GM19240 (cell line): ENCODE data around the gene RNMT.
"Not testable (repeated sequence)": the region's sequence is repeated elsewhere in the genome, so short reads cannot be mapped to it uniquely, and the experiment has no call there.

Source experiments
- DNase-seq: peaks from one replicate; pipeline ENCODE4 v3.0.0; 2011; ENCODE audit warnings: low spot score; ENCODE audit not compliant: insufficient read length

Gene RNMT

GRCh38 chr18:13735681-13736080 lies 9.2 kb downstream of the RNMT start:
- DNase-seq = no peak

DNA sequence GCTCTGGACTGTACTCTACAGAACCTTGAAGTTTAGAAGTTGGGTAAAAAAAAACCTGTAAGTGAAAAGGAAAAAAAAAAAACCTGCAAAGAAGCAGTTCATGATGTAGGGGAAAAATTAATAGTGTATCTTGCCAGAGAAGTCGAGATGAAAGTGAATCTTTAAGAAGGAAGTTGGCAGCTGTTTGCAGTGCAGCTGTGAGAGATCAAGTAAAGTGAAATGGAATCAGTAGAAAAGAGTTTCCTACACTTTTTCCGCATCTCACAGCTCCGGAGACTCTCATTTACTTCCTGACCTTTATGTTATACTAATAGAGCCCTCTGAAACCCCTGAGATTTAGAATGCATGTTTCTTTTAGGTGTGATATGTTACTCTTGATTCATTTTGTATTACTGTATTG lies 19.2 kb downstream of the RNMT start:
- no peak for DNase-seq

DNA sequence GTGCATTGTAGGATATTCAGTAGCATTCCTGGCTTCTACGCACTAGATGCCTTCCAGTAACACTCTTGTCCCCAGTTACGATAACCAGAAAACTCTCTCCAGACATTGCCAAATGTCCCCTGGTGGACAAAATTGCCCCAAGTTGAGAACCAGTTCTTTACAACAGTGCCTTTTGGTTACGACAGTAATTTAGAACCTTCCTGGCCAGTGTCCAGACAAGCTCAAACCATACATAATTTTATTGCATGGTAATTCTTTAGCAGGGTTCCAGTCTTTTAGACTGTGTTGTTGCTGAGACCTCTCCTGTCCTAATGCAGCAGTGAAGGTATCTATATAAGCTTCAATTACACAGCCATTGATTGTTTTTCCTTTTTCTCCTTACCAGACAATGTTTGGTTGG lies 20.2 kb downstream of the RNMT start:
- DNase-seq = no peak

GRCh38 chr18:13751599-13751998 lies 25.1 kb downstream of the RNMT start:
- not testable (repeated sequence) for DNase-seq

GRCh38 chr18:13756261-13756660 lies 29.8 kb downstream of the RNMT start:
- DNase-seq = no peak

- no peak for DNase-seq
These were observed 30.2 kb downstream of the RNMT start for GRCh38 chr18:13756671-13757070.

GRCh38 chr18:13758622-13759021 lies 32.1 kb downstream of the RNMT start:
- DNase-seq = no peak

- no peak for DNase-seq
These were observed 33.6 kb downstream of the RNMT start for GRCh38 chr18:13760047-13760446.

GRCh38 chr18:13762690-13763439 lies 36.4 kb downstream of the RNMT start:
- no peak for DNase-seq

- no peak for DNase-seq
These were observed 48.6 kb downstream of the RNMT start for GRCh38 chr18:13775058-13775457.

GRCh38 chr18:13791181-13791580 lies 64.7 kb downstream of the RNMT start:
- DNase-seq = no peak

- DNase-seq = no peak
These were observed 67.3 kb downstream of the RNMT start for GRCh38 chr18:13793819-13794218.

DNA sequence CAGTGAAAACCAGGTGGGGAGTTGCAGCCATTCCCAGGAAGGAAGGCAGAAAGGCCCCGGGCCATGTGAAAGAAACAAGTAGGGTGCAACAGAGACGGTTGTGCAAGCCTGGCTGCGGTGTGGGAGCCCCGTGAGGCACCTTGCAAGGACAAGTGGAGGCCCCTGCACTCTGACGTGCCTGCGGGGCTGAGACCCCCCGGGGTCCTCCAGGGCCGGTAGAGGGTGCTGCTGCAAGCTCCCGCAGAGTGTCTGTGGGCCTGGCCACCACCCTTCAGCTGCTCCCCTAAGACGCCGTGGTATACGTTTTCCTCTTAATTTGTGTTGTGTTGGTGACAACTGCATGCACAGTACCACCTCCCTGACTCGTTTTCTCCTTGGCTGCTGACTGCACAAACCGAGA lies 70.0 kb downstream of the RNMT start:
- no peak for DNase-seq

- DNase-seq = no peak
These were observed 70.7 kb downstream of the RNMT start for GRCh38 chr18:13797157-13797611.

- DNase-seq = no peak
These were observed 72.9 kb downstream of the RNMT start for GRCh38 chr18:13799396-13799795.

- no peak for DNase-seq
These were observed 74.2 kb downstream of the RNMT start for GRCh38 chr18:13800505-13801259.

- DNase-seq = no peak
These were observed 74.8 kb downstream of the RNMT start for GRCh38 chr18:13801260-13801601.

- no peak for DNase-seq
These were observed 77.8 kb downstream of the RNMT start for GRCh38 chr18:13804305-13804704.

GRCh38 chr18:13808294-13809042 lies 82.0 kb downstream of the RNMT start:
- no peak for DNase-seq

DNA sequence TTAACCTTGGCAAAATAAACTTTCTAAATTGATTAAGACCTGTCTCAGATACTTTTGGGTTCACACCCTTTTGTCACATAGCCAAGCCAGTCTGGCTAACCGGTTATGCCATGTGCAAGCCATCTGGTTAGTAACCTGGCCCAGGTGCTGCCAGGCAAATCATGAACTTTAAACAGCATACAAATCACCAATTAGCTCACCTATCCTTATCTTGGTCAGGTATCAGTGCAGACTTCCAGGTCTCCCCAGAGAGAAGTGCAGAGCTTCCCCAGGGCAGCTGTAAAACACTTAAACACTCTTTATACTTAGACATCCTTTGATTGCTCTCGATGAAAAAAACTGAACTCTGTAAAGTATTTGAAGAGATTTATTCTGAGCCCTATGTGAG lies 82.6 kb downstream of the RNMT start:
- no peak for DNase-seq

DNA sequence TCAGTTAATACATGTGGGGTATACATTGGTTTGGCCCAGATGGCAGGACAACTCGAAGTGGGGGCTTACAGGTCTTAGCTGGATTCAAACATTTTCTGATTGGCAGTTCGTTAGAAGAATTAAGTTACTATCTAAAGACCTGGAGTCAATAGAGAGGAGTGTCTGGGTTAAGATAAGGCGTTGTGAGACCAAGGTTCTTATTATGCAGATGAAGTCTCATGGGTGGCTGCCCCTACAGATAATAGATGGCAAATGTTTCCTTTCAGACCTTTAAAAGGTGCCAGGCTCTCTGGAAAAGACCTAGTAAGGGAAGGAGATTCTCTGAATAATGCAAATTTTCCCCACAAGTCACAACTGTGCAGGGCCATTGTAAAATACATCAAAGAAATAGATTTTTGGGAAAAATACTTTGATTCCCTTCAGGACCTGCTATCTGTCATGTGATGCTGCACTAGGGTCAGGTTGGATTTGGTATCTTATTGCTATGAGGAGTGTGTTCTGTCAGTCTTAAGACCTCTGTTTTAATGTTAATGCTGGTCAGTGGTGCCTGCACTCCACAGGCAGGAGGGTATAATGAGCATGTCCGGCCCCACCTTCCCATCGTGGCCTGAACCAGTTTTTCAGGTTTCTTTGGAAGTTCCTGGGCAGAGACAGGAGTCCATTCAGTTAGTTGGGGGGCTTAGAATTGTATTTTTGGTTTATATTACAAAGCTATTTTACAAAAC lies 83.2 kb downstream of the RNMT start:
- DNase-seq = no peak
